K562 (cell line): ENCODE results near the gene LTBP2. TPM values are rescaled to one million over a fixed set of nuclear protein-coding genes. Genes with fewer than 3 reads are reported as not detected.

ENCODE experiments used
- BCLAF1 ChIP-seq, 2 experiments: fragments of 450-650 bp in 1 of 2; IDR thresholded peaks; 2 replicates each; pipeline ENCODE4 v1.6.1; 2011 to 2017; ENCODE audit warnings: low read depth in 2 of 2, antibody characterized with exemption in 1 of 2, borderline replicate concordance in 1 of 2, low read length in 1 of 2, mild to moderate bottlenecking in 1 of 2, mixed read lengths in 1 of 2; ENCODE audit not compliant: control insufficient read depth in 1 of 2
- CGGBP1 ChIP-seq: fragments of 250-450 bp; sonication (Bioruptor Pico); IDR thresholded peaks from 2 replicates; pipeline ENCODE4 v1.9.0; 2021; ENCODE audit warnings: mild to moderate bottlenecking
- DNMT1 ChIP-seq: fragments of 450-650 bp; IDR thresholded peaks from 2 replicates; pipeline ENCODE4 v1.6.1; 2016; ENCODE audit warnings: antibody characterized with exemption, mild to moderate bottlenecking
- EP300 ChIP-seq: IDR thresholded peaks from 2 replicates; pipeline ENCODE4 v1.6.1; 2012; ENCODE audit warnings: low read length, improper control_type of control experiment
- HNRNPUL1 ChIP-seq: fragments of 200-400 bp; formaldehyde crosslinking; IDR thresholded peaks from 2 replicates; pipeline ENCODE4 v1.6.1; 2017; ENCODE audit warnings: low read length
- ID3 ChIP-seq, 2 experiments: fragments of 250-450 bp in 1 of 2; fragments of 450-650 bp in 1 of 2; sonication (Bioruptor Pico) in 1 of 2; IDR thresholded peaks; 2 replicates each; pipeline versions ENCODE4 v1.6.1 to v1.8.0; 2016 to 2021; ENCODE audit warnings: mild to moderate bottlenecking in 2 of 2, moderate library complexity in 2 of 2, missing compliant biosample characterization in 1 of 2, missing genetic modification characterization in 1 of 2
- NR2F6 ChIP-seq: fragments of 450-650 bp; formaldehyde crosslinking; IDR thresholded peaks from 2 replicates; pipeline ENCODE4 v1.4.0; 2020; ENCODE audit warnings: mild to moderate bottlenecking
- PATZ1 ChIP-seq: fragments of 250-450 bp; sonication (Bioruptor Pico); IDR thresholded peaks from 2 replicates; pipeline ENCODE4 v1.5.0; 2020; ENCODE audit warnings: mild to moderate bottlenecking, borderline replicate concordance
- POLR2B ChIP-seq: fragments of 450-650 bp; IDR thresholded peaks from 2 replicates; pipeline ENCODE4 v1.6.1; 2018; ENCODE audit warnings: low read depth; ENCODE audit not compliant: partially characterized antibody
- RBM15 ChIP-seq: fragments of 200-400 bp; formaldehyde crosslinking; IDR thresholded peaks from 2 replicates; pipeline ENCODE4 v1.6.1; 2018; ENCODE audit warnings: mild to moderate bottlenecking, low read length, moderate library complexity; ENCODE audit not compliant: insufficient read depth
- U2AF2 ChIP-seq: fragments of 200-400 bp; formaldehyde crosslinking; optimal IDR thresholded peaks from 2 replicates; pipeline ENCODE3; 2017; ENCODE audit warnings: low read depth, mild to moderate bottlenecking, low read length
- XRCC5 ChIP-seq: fragments of 200-400 bp; formaldehyde crosslinking; IDR thresholded peaks from 2 replicates; pipeline ENCODE4 v1.6.1; 2017; ENCODE audit warnings: low read depth, mild to moderate bottlenecking, low read length
- ZBTB11 ChIP-seq, 3 experiments: fragments of 200-800 bp in 1 of 3; fragments of 250-450 bp in 1 of 3; fragments of 450-650 bp in 1 of 3; sonication (Bioruptor Pico) in 1 of 3; sonication (Bioruptor generic) in 1 of 3; formaldehyde crosslinking in 1 of 3; IDR thresholded peaks; 2 replicates each; pipeline versions ENCODE4 v1.6.1 to v1.8.0; 2016 to 2022; ENCODE audit warnings: mild to moderate bottlenecking in 2 of 3, missing genetic modification characterization in 2 of 3, missing compliant biosample characterization in 1 of 3, moderate library complexity in 1 of 3
- ZBTB49 ChIP-seq: sonication (generic); formaldehyde crosslinking; IDR thresholded peaks from 2 replicates; pipeline ENCODE4 v1.8.0; 2022; ENCODE audit warnings: missing genetic modification reagents, mild to moderate bottlenecking, borderline replicate concordance
- ZNF12 ChIP-seq: sonication (generic); formaldehyde crosslinking; IDR thresholded peaks from 2 replicates; pipeline ENCODE4 v1.4.0; 2020; ENCODE audit warnings: mild to moderate bottlenecking, missing genetic modification reagents
- polyA plus RNA-seq, 8 experiments: library from polyadenylated mRNA; depleted of rRNA in 4 of 8; stranded (reverse) in 5 of 8; unstranded in 3 of 8; fragments of >200 nt; fragmentation: Nextera tagmentation in 2 of 8; fragmentation: Illumina TruSeq in 1 of 8; extraction: Ambion mirVana in 2 of 8; extraction: Trizol in 1 of 8; gene quantifications; 2 replicates each; pipeline versions ENCODE4 v1.2.1 to v1.2.3, GENCODE V29; 2011 to 2014; ENCODE audit warnings: inconsistent platforms in 1 of 8, missing spikeins in 1 of 8
- total RNA-seq, 7 experiments: library from RNA; depleted of rRNA in 6 of 7; stranded (reverse); fragments of >200 nt in 6 of 7; fragmentation: Illumina TruSeq in 2 of 7; extraction: Trizol in 2 of 7; gene quantifications; 2 replicates each; pipeline versions ENCODE4 v1.2.1 to v1.2.3, GENCODE V29; 2011 to 2021; ENCODE audit warnings: low replicate concordance in 1 of 7

LTBP2 gene
- total and polyA plus RNA-seq, 9 of the 15 experiments (the other 6 are each of a cell fraction or from before 2014, with no cell fraction given), result under 0.01 to 0.18 (median 0.03) TPM; not detected in 3

GRCh38 chr14:74649167-74649566 is 37.1 kb upstream of the LTBP2 start (continued):
- TF ChIP-seq ZBTB11 (CRISPR knock-in tag; IDR thresholded peaks at IDR 0.05), result no peak
- TF ChIP-seq DNMT1, result no peak
- TF ChIP-seq CGGBP1, result no peak
- TF ChIP-seq EP300, result no peak; the same call in 1 of the 2 replicates
- TF ChIP-seq ZBTB49 (CRISPR knock-in tag), result no peak
- TF ChIP-seq PATZ1 (CRISPR knock-in tag), result no peak
- no peak for TF ChIP-seq HNRNPUL1
- TF ChIP-seq XRCC5, result no peak
- no peak for TF ChIP-seq NR2F6 (CRISPR knock-in tag)
- TF ChIP-seq ID3 (CRISPR knock-in tag; IDR thresholded peaks at IDR 0.05), result no peak
- TF ChIP-seq ID3 (tag; IDR thresholded peaks at IDR 0.05), result no peak
- no peak for TF ChIP-seq U2AF2
- TF ChIP-seq POLR2B, result no peak
- no peak for TF ChIP-seq BCLAF1 (IDR thresholded peaks at IDR 0.05; ENCODE audit: borderline replicate concordance in 1 of 2, control insufficient read depth in 1 of 2, low read depth in 2 of 2, low read length in 1 of 2)
- no peak for TF ChIP-seq ZNF12
- TF ChIP-seq RBM15, result no peak
